ENCODE measurements around the gene LSM12.

- TF ChIP-seq POLR2A (IDR thresholded peaks at IDR 0.05) (no peak), CTCF (IDR thresholded peaks at IDR 0.05) (no peak)
These were observed 55.4 kb downstream of the LSM12 start for GRCh38 chr17:44010966-44011647.
